Caco-2 (cell line): Measurements from ENCODE around the gene PPP2R5C. TPM values are rescaled to one million over a fixed set of nuclear protein-coding genes. Genes with fewer than 3 reads are reported as not detected.

Source experiments
- BruUV-seq: library from RNA; stranded (reverse); fragments of 400-500 nt; replicated peaks from 2 replicates; lab custom pipeline; 2021; lab: Mats Ljungman, UMichigan
- CTCF ChIA-PET: fragments of 300-600 bp; sonication (Branson Sonifier 250); formaldehyde crosslinking; loops from one replicate; lab custom pipeline; 2022; ENCODE audit warnings: antibody characterized with exemption; lab: Charles Lee
- POLR2A ChIA-PET: fragments of 300-600 bp; sonication (Branson Sonifier 250); formaldehyde crosslinking; loops from one replicate; lab custom pipeline; 2022; ENCODE audit warnings: antibody characterized with exemption; lab: Charles Lee
- DNase-seq, 2 experiments: peaks; one replicate each; pipeline versions ENCODE4 v3.0.0 to v3.0.0-alpha.2; 2020 to 2022
- H3K27me3 ChIP-seq: replicated peaks from 2 replicates; pipeline ENCODE4 v1.6.0; 2011; ENCODE audit warnings: low read length; ENCODE audit not compliant: control insufficient read depth, insufficient read depth
- H3K36me3 ChIP-seq: 2 replicates; pipeline ENCODE4 v1.5.1; 2011; ENCODE audit warnings: low read length; ENCODE audit not compliant: control insufficient read depth, insufficient read depth
- H3K4me1 ChIP-seq: fragments of 250-450 bp; sonication (Bioruptor Pico); 2 replicates; pipeline ENCODE4 v1.5.1; 2020; ENCODE audit warnings: mild to moderate bottlenecking
- H3K4me3 ChIP-seq: 2 replicates; pipeline ENCODE4 v1.5.1; 2011; ENCODE audit warnings: low read depth, mild to moderate bottlenecking, control low read depth, low read length
- H3K9me3 ChIP-seq: fragments of 250-450 bp; sonication (Bioruptor Pico); 2 replicates; pipeline ENCODE4 v1.5.1; 2020; ENCODE audit warnings: mild to moderate bottlenecking, moderate library complexity
- H3K27ac Mint-ChIP-seq: one replicate; pipeline ENCODE4 v1.8.0; 2022; ENCODE audit warnings: mixed read lengths; ENCODE audit not compliant: unreplicated experiment
- H3K27me3 Mint-ChIP-seq: one replicate; pipeline ENCODE4 v1.8.0; 2022; ENCODE audit warnings: mixed read lengths; ENCODE audit not compliant: insufficient read depth, unreplicated experiment
- H3K36me3 Mint-ChIP-seq: one replicate; pipeline ENCODE4 v1.8.0; 2022; ENCODE audit warnings: mild to moderate bottlenecking, mixed read lengths; ENCODE audit not compliant: insufficient read depth, unreplicated experiment
- H3K4me1 Mint-ChIP-seq: one replicate; pipeline ENCODE4 v1.8.0; 2022; ENCODE audit warnings: low read depth, mixed read lengths; ENCODE audit not compliant: unreplicated experiment
- H3K4me3 Mint-ChIP-seq: one replicate; pipeline ENCODE4 v1.8.0; 2022; ENCODE audit warnings: mild to moderate bottlenecking, moderate library complexity, mixed read lengths; ENCODE audit not compliant: unreplicated experiment
- H3K9me3 Mint-ChIP-seq: one replicate; pipeline ENCODE4 v1.8.0; 2022; ENCODE audit warnings: mixed read lengths; ENCODE audit not compliant: unreplicated experiment
- CTCF ChIP-seq, 2 experiments: fragments of 200-600 bp in 1 of 2; IDR thresholded peaks; 1 replicate in 1 of 2; 2 replicates in 1 of 2; pipeline versions ENCODE4 v1.5.1 to v1.8.0; 2011 to 2022; ENCODE audit warnings: antibody characterized with exemption in 1 of 2, control low read depth in 1 of 2, inconsistent platforms in 1 of 2, low read depth in 1 of 2, low read length in 1 of 2, mild to moderate bottlenecking in 1 of 2, moderate library complexity in 1 of 2; ENCODE audit not compliant: insufficient read depth in 1 of 2, severe bottlenecking in 1 of 2, unreplicated experiment in 1 of 2
- intact Hi-C: fragments of 100-400 bp; cut with micrococcal nuclease; formaldehyde crosslinking; loops from one replicate; pipeline ENCODE4 v1.10.0; 2022; ENCODE audit not compliant: unreplicated experiment
- total RNA-seq: library from RNA; stranded (reverse); gene quantifications from 2 replicates; pipeline ENCODE4 v1.2.3, GENCODE V29; 2022

PPP2R5C gene
- total RNA-seq, 1 experiment from 2014 or later = 97.5 TPM

DNA sequence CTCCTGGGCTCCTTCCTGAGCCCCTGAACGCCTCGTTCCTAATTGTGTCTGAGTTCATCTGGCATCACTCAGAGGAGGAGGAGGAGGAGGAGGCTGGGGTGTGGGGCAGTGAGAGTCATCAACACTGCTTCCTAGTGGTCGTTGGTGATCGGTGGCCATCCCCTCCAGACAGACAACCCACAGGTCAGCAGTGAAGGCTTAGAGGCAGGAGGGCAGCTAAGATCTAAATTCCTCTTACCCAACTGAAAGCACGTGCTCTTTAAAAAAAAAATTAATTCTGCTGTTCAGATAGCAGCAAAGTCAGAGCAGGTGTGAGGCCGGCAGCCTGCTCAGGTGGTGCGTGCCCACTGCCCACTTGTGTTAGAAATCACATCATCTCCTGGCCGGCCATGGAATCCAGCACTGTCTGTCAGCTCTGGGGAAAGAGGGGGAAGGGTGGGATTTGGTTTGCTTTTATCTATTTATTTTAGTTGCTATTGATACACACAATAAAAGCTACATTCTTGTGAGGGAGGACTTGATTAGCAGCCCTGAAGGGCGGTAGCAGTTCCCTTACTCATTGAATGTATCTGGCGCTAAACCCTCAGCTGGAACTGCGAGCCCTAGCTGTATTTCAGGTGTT, 46.6 kb downstream of the PPP2R5C start:
- intact Hi-C loops = no loop called here

GRCh38 chr14:101808894-101809670, 47.6 kb downstream of the PPP2R5C start:
- DNase-seq = no peak
- ChIA-PET POLR2A (interaction anchor here (0.5 to 1.6 kb wide), 18 partner anchors 12 to 1526 kb away, joined by 3 to 36 read pairs (median 5); no protein-coding TSS in a partner anchor), CTCF (interaction anchor here (0.6 to 3.1 kb wide), 6 partner anchors 32 to 165 kb away, joined by 3 to 11 read pairs (median 4); no protein-coding TSS in a partner anchor)
- H3K27me3 Mint-ChIP-seq = no peaks in the 10 kb centered on the region
- intact Hi-C loops = no loop called here
- no peak for TF ChIP-seq CTCF (IDR thresholded peaks at IDR 0.05; ENCODE audit: insufficient read depth in 1 of 2, low read depth in 1 of 2, low read length in 1 of 2, severe bottlenecking in 1 of 2, unreplicated experiment in 1 of 2)
- peaks cover 18% of the 10 kb centered on the region for H3K36me3 Mint-ChIP-seq
- Histone ChIP-seq H3K27me3 (no peaks in the 10 kb centered on the region), H3K4me3 (peak overlapping the region; percentile 40), H3K36me3 (no peaks in the 10 kb centered on the region), H3K9me3 (no peaks in the 10 kb centered on the region), H3K4me1 (peaks cover 10% of the 10 kb centered on the region; the same call in 1 of the 2 replicates)
- no TSS peak for BruUV-seq
- H3K4me1 Mint-ChIP-seq = peaks cover under 1% of the 10 kb centered on the region
- H3K4me3 Mint-ChIP-seq = peak overlapping the region; percentile 97
- H3K27ac Mint-ChIP-seq = peak overlapping the region; percentile 99
- no peaks in the 10 kb centered on the region for H3K9me3 Mint-ChIP-seq

More for the DNA sequence above, 46.6 kb downstream of the PPP2R5C start:
- Mint-ChIP-seq H3K36me3 (peaks cover 18% of the 10 kb centered on the region), H3K9me3 (no peaks in the 10 kb centered on the region), H3K4me3 (no peak overlapping the region), H3K4me1 (no peaks in the 10 kb centered on the region), H3K27me3 (no peaks in the 10 kb centered on the region), H3K27ac (no peak overlapping the region)
- ChIA-PET CTCF (interaction anchor here (0.8 to 3.1 kb wide), 2 partner anchors 37 to 39 kb away, joined by 3 to 11 read pairs; no protein-coding TSS in a partner anchor), POLR2A (no interaction called here)
- no TSS peak for BruUV-seq
- peak in 1 of 2 experiments; percentile 14 for TF ChIP-seq CTCF (IDR thresholded peaks at IDR 0.05; ENCODE audit: insufficient read depth in 1 of 2, low read depth in 1 of 2, low read length in 1 of 2, severe bottlenecking in 1 of 2, unreplicated experiment in 1 of 2)
- Histone ChIP-seq H3K27me3 (no peaks in the 10 kb centered on the region), H3K36me3 (no peaks in the 10 kb centered on the region), H3K4me1 (peaks cover 6% of the 10 kb centered on the region; the same call in 1 of the 2 replicates), H3K9me3 (no peaks in the 10 kb centered on the region), H3K4me3 (no peak overlapping the region)
- DNase-seq = peak in 1 of 2 experiments; percentile 20
